Activated T-helper 1 cell treated with Interleukin-2 at 50 U/mL for 16 hours (primary cell): ENCODE data around the gene NUP214.

ENCODE experiments used
- DNase-seq: peaks from one replicate; pipeline ENCODE4 v3.0.0-alpha.2; 2020; ENCODE audit warnings: low read depth

NUP214 gene

GRCh38 chr9:131125288-131126058 lies at the start of gene NUP214:
TSS of gene NUP214 (plus strand) at chr9:131125586. CDS start at chr9:131125705, 119 bp downstream.
- peak; percentile 100 for DNase-seq

- no peak for DNase-seq
Observed at GRCh38 chr9:131076347-131077195, 48.8 kb upstream of the NUP214 start.

- no peak for DNase-seq
Observed at GRCh38 chr9:131078427-131079366, 46.7 kb upstream of the NUP214 start.

GRCh38 chr9:131080589-131080988 lies 44.8 kb upstream of the NUP214 start:
- DNase-seq = no peak

- DNase-seq = no peak
Observed at GRCh38 chr9:131081868-131082267, 43.5 kb upstream of the NUP214 start.

- DNase-seq = no peak
Observed at GRCh38 chr9:131082774-131083512, 42.4 kb upstream of the NUP214 start.

- no peak for DNase-seq
Observed at GRCh38 chr9:131084661-131085369, 40.6 kb upstream of the NUP214 start.

- no peak for DNase-seq
Observed at GRCh38 chr9:131085370-131086122, 39.8 kb upstream of the NUP214 start.

GRCh38 chr9:131087354-131087893 lies 38.0 kb upstream of the NUP214 start:
- DNase-seq = no peak

GRCh38 chr9:131090025-131090787 lies 35.2 kb upstream of the NUP214 start:
- DNase-seq = no peak

- DNase-seq = no peak
Observed at GRCh38 chr9:131091352-131091992, 33.9 kb upstream of the NUP214 start.

- no peak for DNase-seq
Observed at GRCh38 chr9:131092030-131092429, 33.4 kb upstream of the NUP214 start.

- no peak for DNase-seq
Observed at GRCh38 chr9:131092548-131093440, 32.6 kb upstream of the NUP214 start.

GRCh38 chr9:131094015-131094414 lies 31.4 kb upstream of the NUP214 start:
- no peak for DNase-seq

- no peak for DNase-seq
Observed at GRCh38 chr9:131094622-131095021, 30.8 kb upstream of the NUP214 start.

GRCh38 chr9:131095666-131096268 lies 29.6 kb upstream of the NUP214 start:
- DNase-seq = no peak
